IPS-20b (cell line): ENCODE data around the gene ZC3H7B.
A peak's percentile ranks its signal among the peaks of the same experiment; 100 is the strongest.

Experiments used
- H3K27ac ChIP-seq: one replicate; pipeline ENCODE4 v1.5.1; 2013; ENCODE audit warnings: low read length
- H3K27me3 ChIP-seq: 2 replicates; pipeline ENCODE4 v1.6.1; 2013; ENCODE audit warnings: mild to moderate bottlenecking, low read length, inconsistent platforms; ENCODE audit not compliant: insufficient read depth
- H3K36me3 ChIP-seq: 2 replicates; pipeline ENCODE4 v1.6.1; 2013; ENCODE audit warnings: low read depth, mild to moderate bottlenecking, inconsistent platforms, low read length, moderate library complexity; ENCODE audit not compliant: insufficient read depth
- H3K4me1 ChIP-seq: 2 replicates; pipeline ENCODE4 v1.6.1; 2013; ENCODE audit warnings: mild to moderate bottlenecking, control low read depth, inconsistent platforms, low read length, moderate library complexity; ENCODE audit not compliant: insufficient read depth
- H3K4me3 ChIP-seq: 2 replicates; pipeline ENCODE4 v1.5.1; 2013; ENCODE audit warnings: mild to moderate bottlenecking, low read length, inconsistent platforms
- H3K9ac ChIP-seq: 2 replicates; pipeline ENCODE4 v1.6.1; 2013; ENCODE audit warnings: low read depth, mild to moderate bottlenecking, inconsistent platforms, low read length, moderate library complexity
- H3K9me3 ChIP-seq: 2 replicates; pipeline ENCODE4 v1.6.1; 2013; ENCODE audit warnings: mild to moderate bottlenecking, low read depth, low read length, inconsistent platforms; ENCODE audit not compliant: insufficient read depth

Gene ZC3H7B

GRCh38 chr22:41350087-41350486, 48.8 kb downstream of the ZC3H7B start:
- Histone ChIP-seq H3K27ac (no peak overlapping the region), H3K9me3 (no peaks in the 10 kb centered on the region), H3K36me3 (peaks cover 94% of the 10 kb centered on the region)

GRCh38 chr22:41351011-41351410, 49.7 kb downstream of the ZC3H7B start:
- H3K36me3 ChIP-seq = peaks cover 94% of the 10 kb centered on the region
- no peaks in the 10 kb centered on the region for H3K9me3 ChIP-seq
- H3K4me3 ChIP-seq = no peak overlapping the region
- H3K27ac ChIP-seq = no peak overlapping the region
- no peak overlapping the region for H3K9ac ChIP-seq
- H3K4me1 ChIP-seq = no peaks in the 10 kb centered on the region
- no peaks in the 10 kb centered on the region for H3K27me3 ChIP-seq

More at GRCh38 chr22:41350087-41350486, 48.8 kb downstream of the ZC3H7B start:
- Histone ChIP-seq H3K9ac (no peak overlapping the region), H3K4me1 (no peaks in the 10 kb centered on the region), H3K4me3 (no peak overlapping the region), H3K27me3 (no peaks in the 10 kb centered on the region)

- Histone ChIP-seq H3K4me3 (no peak overlapping the region), H3K4me1 (no peaks in the 10 kb centered on the region), H3K9me3 (no peaks in the 10 kb centered on the region), H3K36me3 (peaks cover 91% of the 10 kb centered on the region), H3K27ac (no peak overlapping the region), H3K9ac (no peak overlapping the region), H3K27me3 (no peaks in the 10 kb centered on the region)
Measured at GRCh38 chr22:41352058-41352457, 50.7 kb downstream of the ZC3H7B start.

- Histone ChIP-seq H3K9ac (no peak overlapping the region), H3K36me3 (peaks cover 81% of the 10 kb centered on the region), H3K27ac (no peak overlapping the region), H3K9me3 (no peaks in the 10 kb centered on the region), H3K4me1 (no peaks in the 10 kb centered on the region), H3K27me3 (no peaks in the 10 kb centered on the region), H3K4me3 (no peak overlapping the region)
Measured at GRCh38 chr22:41353862-41354575, 52.7 kb downstream of the ZC3H7B start.

GRCh38 chr22:41354979-41355378, 53.7 kb downstream of the ZC3H7B start:
- no peak overlapping the region for H3K27ac ChIP-seq

GRCh38 chr22:41355895-41356294, 54.6 kb downstream of the ZC3H7B start:
- Histone ChIP-seq H3K36me3 (peaks cover 63% of the 10 kb centered on the region), H3K9me3 (no peaks in the 10 kb centered on the region), H3K4me1 (peaks cover 10% of the 10 kb centered on the region; the same call in 1 of the 2 replicates), H3K9ac (no peak overlapping the region), H3K4me3 (no peak overlapping the region), H3K27me3 (no peaks in the 10 kb centered on the region), H3K27ac (no peak overlapping the region)

More at GRCh38 chr22:41354979-41355378, 53.7 kb downstream of the ZC3H7B start:
- Histone ChIP-seq H3K9ac (no peak overlapping the region), H3K36me3 (peaks cover 72% of the 10 kb centered on the region), H3K4me1 (peaks cover 5% of the 10 kb centered on the region; the same call in 1 of the 2 replicates), H3K9me3 (no peaks in the 10 kb centered on the region), H3K27me3 (no peaks in the 10 kb centered on the region), H3K4me3 (no peak overlapping the region)

- no peaks in the 10 kb centered on the region for H3K27me3 ChIP-seq
- H3K27ac ChIP-seq = no peak overlapping the region
- no peaks in the 10 kb centered on the region for H3K9me3 ChIP-seq
- peaks cover 10% of the 10 kb centered on the region; the same call in 1 of the 2 replicates for H3K4me1 ChIP-seq
- H3K4me3 ChIP-seq = no peak overlapping the region
- H3K36me3 ChIP-seq = peaks cover 57% of the 10 kb centered on the region
- H3K9ac ChIP-seq = no peak overlapping the region
Measured at GRCh38 chr22:41356430-41357028, 55.2 kb downstream of the ZC3H7B start.

- Histone ChIP-seq H3K27ac (no peak overlapping the region), H3K4me3 (no peak overlapping the region), H3K4me1 (peaks cover 10% of the 10 kb centered on the region; the same call in 1 of the 2 replicates), H3K9me3 (no peaks in the 10 kb centered on the region), H3K36me3 (peaks cover 50% of the 10 kb centered on the region), H3K27me3 (no peaks in the 10 kb centered on the region), H3K9ac (no peak overlapping the region)
Measured at GRCh38 chr22:41357191-41357590, 55.9 kb downstream of the ZC3H7B start.

GRCh38 chr22:41358927-41359326, 57.6 kb downstream of the ZC3H7B start:
- H3K27ac ChIP-seq = no peak overlapping the region
- peaks cover 35% of the 10 kb centered on the region for H3K36me3 ChIP-seq

GRCh38 chr22:41359376-41359775, 58.1 kb downstream of the ZC3H7B start:
- Histone ChIP-seq H3K36me3 (peaks cover 30% of the 10 kb centered on the region), H3K9me3 (no peaks in the 10 kb centered on the region), H3K27me3 (no peaks in the 10 kb centered on the region), H3K4me3 (no peak overlapping the region), H3K4me1 (peaks cover 13% of the 10 kb centered on the region; the same call in 1 of the 2 replicates), H3K9ac (no peak overlapping the region), H3K27ac (peak overlapping the region; percentile 56)

More at GRCh38 chr22:41358927-41359326, 57.6 kb downstream of the ZC3H7B start:
- no peak overlapping the region for H3K4me3 ChIP-seq
- H3K27me3 ChIP-seq = no peaks in the 10 kb centered on the region
- H3K9ac ChIP-seq = no peak overlapping the region
- no peaks in the 10 kb centered on the region for H3K9me3 ChIP-seq
- peaks cover 10% of the 10 kb centered on the region; the same call in 1 of the 2 replicates for H3K4me1 ChIP-seq

GRCh38 chr22:41360126-41360525, 58.8 kb downstream of the ZC3H7B start:
- no peaks in the 10 kb centered on the region for H3K27me3 ChIP-seq
- H3K4me3 ChIP-seq = no peak overlapping the region
- peaks cover 18% of the 10 kb centered on the region; the same call in 1 of the 2 replicates for H3K4me1 ChIP-seq
- no peak overlapping the region for H3K27ac ChIP-seq
- H3K9ac ChIP-seq = no peak overlapping the region
- H3K9me3 ChIP-seq = no peaks in the 10 kb centered on the region
- H3K36me3 ChIP-seq = peaks cover 23% of the 10 kb centered on the region
